ENCODE measurements around the gene KRT81. TPM values are rescaled to one million over a fixed set of nuclear protein-coding genes. Genes with fewer than 3 reads are reported as not detected.
"Not testable (repeated sequence)": the region's sequence is repeated elsewhere in the genome, so short reads cannot be mapped to it uniquely, and the experiment has no call there.

Gene KRT81
- total RNA-seq, 1 donor from 2014 or later, result not detected

DNA sequence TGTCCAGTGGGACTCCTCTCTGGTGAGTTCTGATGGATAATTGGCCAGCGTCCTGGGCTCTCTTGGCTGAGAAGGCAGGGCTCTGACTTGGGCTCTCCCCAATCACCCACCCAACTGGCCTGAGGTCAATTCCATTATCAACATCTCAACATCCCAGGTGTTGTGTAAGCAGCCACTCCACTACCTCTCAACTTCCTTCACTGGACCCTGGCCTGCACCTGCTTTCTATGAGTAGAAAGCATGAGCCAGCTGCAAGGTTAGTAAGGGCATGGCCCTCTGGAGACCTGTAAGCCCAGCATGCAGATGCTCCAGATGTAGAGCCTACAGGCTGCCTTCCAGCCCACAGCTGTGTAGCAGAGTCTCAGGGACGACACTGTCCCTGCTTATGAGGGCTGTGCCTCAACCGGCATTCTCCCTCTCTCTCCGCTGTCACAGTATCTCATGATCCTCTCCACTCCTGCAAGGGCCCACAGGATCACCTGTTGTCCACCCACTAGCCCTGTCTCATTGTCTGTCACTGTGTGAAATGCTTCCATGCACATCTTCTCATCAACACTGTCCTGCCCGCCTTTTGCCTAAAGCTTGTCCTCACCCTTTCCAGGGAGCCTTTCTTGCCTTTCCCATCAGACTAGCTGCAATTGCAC is 5.4 kb upstream of the KRT81 start:
- intact Hi-C loops (cut with micrococcal nuclease), result no loop called here
- H3K27me3 Mint-ChIP-seq, result peaks cover 49% of the 10 kb centered on the region
- no peaks in the 10 kb centered on the region for H3K9me3 Mint-ChIP-seq
- DNase-seq, result no peak
- H3K36me3 Mint-ChIP-seq (ENCODE audit: low read depth), result no peaks in the 10 kb centered on the region
- H3K4me3 Mint-ChIP-seq, result no peak overlapping the region
- no peak overlapping the region for H3K27ac Mint-ChIP-seq
- no peaks in the 10 kb centered on the region for H3K4me1 Mint-ChIP-seq

DNA sequence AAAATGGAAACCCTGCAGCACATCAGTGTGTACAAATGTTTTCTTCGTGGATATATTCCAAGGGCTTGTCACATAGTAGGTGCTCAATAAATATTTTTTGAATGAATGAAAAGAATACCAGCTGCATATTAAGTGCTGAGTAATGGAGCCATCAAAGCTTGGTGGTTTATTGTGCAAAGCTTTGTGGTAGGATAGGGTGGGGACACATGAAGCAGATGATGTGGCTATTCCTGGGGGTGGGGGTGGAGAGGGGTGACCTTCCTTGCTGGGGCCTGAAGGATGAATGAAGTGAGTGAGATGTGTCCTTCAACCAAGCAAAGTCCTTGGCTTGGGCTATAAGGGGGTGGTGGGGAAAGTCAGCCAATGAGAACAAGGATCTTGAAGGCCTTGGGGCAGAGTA is 4.3 kb upstream of the KRT81 start:
- Mint-ChIP-seq H3K27ac (no peak overlapping the region), H3K9me3 (no peaks in the 10 kb centered on the region), H3K36me3 (ENCODE audit: low read depth) (no peaks in the 10 kb centered on the region), H3K27me3 (peaks cover 54% of the 10 kb centered on the region), H3K4me1 (no peaks in the 10 kb centered on the region), H3K4me3 (no peak overlapping the region)
- intact Hi-C loops (cut with micrococcal nuclease), result no loop called here
- no peak for DNase-seq

DNA sequence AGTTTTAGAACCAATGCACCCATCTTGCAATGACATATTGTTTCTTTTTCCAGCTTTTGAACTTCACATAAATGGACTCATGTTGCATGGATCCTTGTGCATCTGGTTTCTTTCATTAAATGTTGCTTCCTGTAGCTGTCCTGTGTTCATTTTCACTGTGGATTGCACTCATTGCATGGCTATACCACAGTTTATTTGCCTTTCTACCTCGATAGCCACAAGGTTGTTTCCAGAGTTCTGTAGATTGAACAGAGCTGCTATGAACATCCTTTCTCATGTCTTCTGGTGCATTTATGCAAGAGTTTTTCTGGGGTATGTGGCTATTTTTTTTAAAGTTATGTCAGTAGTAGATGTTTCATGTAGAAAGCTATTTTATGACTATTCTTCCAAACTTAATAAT is 3.5 kb upstream of the KRT81 start:
- no peaks in the 10 kb centered on the region for H3K4me1 Mint-ChIP-seq
- no peak for DNase-seq
- intact Hi-C loops (cut with micrococcal nuclease), result no loop called here
- no peaks in the 10 kb centered on the region for H3K36me3 Mint-ChIP-seq (ENCODE audit: low read depth)
- peaks cover 53% of the 10 kb centered on the region for H3K27me3 Mint-ChIP-seq
- no peak overlapping the region for H3K4me3 Mint-ChIP-seq
- no peak overlapping the region for H3K27ac Mint-ChIP-seq
- no peaks in the 10 kb centered on the region for H3K9me3 Mint-ChIP-seq

DNA sequence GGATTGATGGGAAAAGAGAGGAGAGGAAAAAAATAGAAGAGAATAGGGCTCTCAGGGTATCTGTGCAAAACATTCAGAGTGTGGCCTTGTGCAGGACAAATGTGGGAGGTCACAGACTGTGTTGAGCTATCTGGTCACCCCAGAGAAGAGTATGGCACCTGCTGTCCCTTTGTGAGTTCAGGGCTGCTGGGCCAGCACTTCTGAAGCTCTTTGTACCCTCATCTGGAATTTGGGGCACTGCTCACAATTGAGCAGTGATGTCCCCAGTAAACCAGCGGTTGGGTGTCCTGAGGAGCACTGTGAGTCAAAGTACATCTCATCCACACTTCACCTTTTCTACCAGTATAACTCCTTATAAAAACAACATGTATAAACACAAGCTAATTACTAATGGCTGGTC is 2.6 kb upstream of the KRT81 start:
- no peak overlapping the region for H3K27ac Mint-ChIP-seq
- H3K4me1 Mint-ChIP-seq, result no peaks in the 10 kb centered on the region
- intact Hi-C loops (cut with micrococcal nuclease), result no loop called here
- DNase-seq, result no peak
- no peaks in the 10 kb centered on the region for H3K9me3 Mint-ChIP-seq
- H3K36me3 Mint-ChIP-seq (ENCODE audit: low read depth), result no peaks in the 10 kb centered on the region
- no peak overlapping the region for H3K4me3 Mint-ChIP-seq
- peaks cover 45% of the 10 kb centered on the region for H3K27me3 Mint-ChIP-seq

DNA sequence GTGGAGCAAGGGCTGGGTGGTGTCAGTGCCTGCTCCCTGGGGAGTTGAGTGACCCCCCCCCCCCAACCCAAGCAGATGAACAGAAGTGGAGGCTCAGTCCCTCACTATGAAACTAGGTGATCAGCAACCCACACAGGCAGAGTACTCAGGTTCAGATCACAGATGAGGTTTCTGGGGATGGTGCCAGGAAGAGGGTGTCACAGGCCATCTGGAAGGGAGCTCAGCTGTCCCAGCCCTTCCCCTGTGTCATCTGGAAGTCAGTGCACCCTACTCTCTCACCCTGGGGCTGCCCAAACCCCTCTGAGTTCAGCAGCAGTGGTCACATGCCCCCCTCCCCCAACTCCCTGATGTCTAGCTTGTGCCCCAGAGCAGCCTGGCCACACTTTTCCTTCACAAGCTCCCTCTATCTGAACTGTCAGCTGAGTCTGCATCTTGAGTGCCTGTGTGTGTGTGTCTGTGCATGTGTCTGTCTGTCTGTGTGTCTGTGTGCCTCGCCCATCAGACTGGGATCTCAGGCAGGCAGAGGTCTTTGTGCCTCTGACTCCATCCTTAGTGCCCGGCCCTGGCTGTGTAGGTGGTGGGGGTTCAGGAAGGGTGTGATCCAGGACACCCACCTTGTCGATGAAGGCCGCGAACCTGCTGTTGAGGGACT is 725 bp downstream of the KRT81 start:
- H3K4me1 Mint-ChIP-seq; H3K9me3 Mint-ChIP-seq; H3K36me3 Mint-ChIP-seq (ENCODE audit: low read depth); DNase-seq; H3K27ac Mint-ChIP-seq; H3K4me3 Mint-ChIP-seq; intact Hi-C loops (cut with micrococcal nuclease): not testable (repeated sequence)
- H3K27me3 Mint-ChIP-seq, result peaks cover 25% of the 10 kb centered on the region

DNA sequence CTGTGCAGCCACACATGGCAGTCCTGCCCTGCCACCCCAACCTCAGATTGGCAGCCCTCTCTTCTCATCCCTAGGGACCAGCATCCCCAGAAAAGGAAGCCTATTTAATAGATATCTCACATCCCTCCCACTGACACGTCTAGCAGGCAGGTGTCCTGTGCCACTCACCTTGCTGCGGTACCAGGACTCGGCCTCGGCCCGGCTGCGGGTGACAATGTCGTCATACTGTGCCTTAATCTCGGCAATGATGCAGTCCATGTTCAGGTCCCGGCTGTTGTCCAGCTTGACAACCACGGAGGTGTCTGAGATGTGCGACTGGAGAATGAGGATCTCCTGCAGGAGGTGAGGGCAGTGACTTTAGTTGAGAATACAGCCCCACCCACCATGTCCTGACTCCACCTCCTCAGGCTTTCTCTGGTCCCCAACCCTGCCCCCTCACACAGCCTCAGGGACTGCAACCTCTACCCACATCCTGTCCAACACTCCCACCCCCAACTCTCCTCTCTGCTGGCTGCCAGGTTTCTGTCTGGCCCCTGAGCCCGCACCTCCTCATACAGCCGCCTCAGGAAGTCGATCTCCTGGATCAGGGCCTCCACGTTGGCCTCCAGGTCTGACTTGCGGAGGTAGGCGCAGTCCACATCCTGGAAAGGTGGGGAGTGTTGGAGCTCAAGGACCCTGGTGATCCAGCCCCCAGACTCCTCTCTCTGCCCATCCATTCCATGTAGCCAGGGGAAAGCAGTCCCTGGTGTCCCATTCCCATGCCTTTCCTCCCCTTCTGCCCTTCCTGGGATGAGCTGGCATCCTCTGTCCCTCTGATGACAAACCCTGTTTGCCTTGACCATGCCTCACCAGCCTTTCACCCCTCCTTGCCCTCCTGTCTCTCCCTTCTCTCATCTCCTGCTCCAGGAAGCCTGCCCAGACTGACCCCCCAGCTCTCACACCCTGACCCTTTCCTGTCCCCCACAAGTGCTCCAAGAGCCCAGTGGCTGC is 3.2 kb downstream of the KRT81 start:
- H3K4me1 Mint-ChIP-seq; H3K4me3 Mint-ChIP-seq; H3K36me3 Mint-ChIP-seq (ENCODE audit: low read depth); DNase-seq; H3K9me3 Mint-ChIP-seq; intact Hi-C loops (cut with micrococcal nuclease); H3K27ac Mint-ChIP-seq: not testable (repeated sequence)
- peaks cover 14% of the 10 kb centered on the region for H3K27me3 Mint-ChIP-seq

DNA sequence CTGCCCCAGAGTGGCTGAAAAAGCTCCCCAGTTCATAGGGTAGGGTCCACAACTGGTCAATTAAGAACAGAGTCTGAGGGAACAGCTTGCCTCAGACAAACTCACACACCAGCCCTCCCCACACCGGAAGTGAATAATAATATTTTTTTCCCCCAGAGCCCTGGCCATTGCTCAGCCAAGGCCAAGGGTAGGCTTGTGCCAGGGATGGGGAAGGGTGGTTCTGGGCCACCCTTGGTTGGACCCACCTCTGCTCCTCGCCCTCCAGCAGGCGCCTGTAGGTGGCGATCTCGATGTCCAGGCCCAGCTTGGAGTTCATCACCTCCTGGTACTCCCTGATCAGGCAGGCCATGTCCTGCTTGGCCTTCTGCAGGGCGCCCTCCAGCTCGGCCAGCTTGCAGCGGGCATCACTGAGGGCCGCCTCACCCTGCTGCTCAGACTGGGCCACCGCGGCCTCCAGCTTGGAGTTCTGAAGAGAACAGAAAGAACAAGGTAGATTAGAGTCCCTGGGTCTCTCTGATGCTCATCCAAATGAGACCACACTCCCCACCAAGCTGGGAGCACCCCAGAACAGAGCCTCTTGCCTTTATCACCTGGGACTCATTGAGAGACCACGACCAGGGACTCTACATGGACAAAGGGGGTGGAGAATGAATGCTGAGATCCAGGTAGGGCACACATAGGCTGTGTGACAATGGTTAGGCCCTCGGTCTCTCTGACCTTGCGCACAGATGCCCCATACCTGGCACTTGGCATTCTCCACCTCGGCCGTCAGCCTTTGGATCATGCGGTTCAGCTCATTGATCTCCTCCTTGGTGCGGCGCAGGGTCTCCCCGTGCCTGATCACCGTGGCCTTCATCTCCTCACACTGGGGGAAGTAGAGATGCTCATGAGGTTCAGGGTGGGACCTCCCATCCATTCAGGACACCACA is 4.2 kb downstream of the KRT81 start:
- H3K36me3 Mint-ChIP-seq (ENCODE audit: low read depth); H3K4me1 Mint-ChIP-seq; H3K27ac Mint-ChIP-seq; intact Hi-C loops (cut with micrococcal nuclease); DNase-seq; H3K4me3 Mint-ChIP-seq; H3K9me3 Mint-ChIP-seq: not testable (repeated sequence)
- H3K27me3 Mint-ChIP-seq, result peaks cover 13% of the 10 kb centered on the region

DNA sequence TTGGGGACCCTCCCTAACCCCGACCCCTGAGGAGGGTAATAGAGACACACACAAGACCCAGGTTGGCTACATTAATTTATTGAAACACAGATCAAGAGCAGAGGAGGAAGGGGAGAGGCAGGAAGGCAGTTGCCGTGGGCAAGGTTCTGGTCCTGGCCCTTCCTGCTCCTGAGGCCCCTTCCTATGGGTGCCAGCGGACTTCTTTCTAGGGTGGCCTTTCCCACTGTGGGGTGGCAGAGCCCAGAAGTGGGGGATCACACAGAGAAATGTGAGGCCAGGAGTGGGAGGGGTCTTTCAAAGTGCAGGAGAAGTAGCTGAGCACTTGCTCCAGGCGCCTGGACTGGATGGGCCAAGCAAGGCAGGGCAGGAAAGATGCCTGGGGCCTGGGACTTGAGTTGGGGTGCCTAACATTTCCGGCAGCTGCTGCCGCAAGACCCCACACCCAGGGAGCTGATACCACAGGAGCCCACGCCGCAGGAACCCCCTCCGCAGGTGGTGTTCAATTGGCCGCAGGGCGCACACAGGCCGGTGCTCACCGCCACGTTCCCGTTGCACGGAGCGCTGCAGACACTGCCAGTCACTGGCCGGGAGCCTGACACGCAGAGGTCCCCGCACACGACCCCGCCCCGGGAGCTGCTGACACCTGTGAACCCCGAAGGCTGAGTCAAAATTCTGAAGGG is 5.3 kb downstream of the KRT81 start:
- H3K36me3 Mint-ChIP-seq (ENCODE audit: low read depth), result no peaks in the 10 kb centered on the region
- H3K4me1 Mint-ChIP-seq, result peaks cover 9% of the 10 kb centered on the region
- H3K27me3 Mint-ChIP-seq, result peaks cover 8% of the 10 kb centered on the region
- no peak overlapping the region for H3K4me3 Mint-ChIP-seq
- DNase-seq, result no peak
- no peaks in the 10 kb centered on the region for H3K9me3 Mint-ChIP-seq
- no peak overlapping the region for H3K27ac Mint-ChIP-seq
- intact Hi-C loops (cut with micrococcal nuclease), result no loop called here

DNA sequence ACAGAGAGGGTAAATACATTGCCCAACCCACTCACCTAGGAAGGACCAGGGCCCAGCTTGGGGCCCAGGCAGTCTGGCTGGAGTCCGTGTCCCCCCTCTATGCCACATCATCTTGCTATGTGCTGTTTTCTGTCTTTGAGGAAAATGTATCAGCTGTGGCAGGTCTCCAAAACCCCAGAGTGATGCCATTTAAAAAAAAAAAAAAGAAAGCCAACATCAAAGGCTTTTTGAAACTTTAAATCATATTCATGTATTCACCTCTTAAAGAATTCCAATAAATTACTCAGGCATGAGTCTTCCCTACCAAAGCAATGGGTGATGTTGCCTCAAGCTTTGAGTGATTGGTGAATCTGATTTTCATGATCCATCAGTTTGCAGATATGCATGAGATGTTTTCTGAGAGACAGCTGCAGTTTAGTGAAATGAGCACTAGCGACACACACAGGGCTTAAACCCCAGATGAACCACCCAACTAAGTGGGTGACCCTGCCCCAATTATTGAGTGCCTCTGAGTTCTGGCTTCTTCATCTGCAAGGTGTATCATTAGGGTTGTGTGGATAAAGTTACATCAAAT is 6.1 kb downstream of the KRT81 start:
- Mint-ChIP-seq H3K27ac (no peak overlapping the region), H3K36me3 (ENCODE audit: low read depth) (no peaks in the 10 kb centered on the region)
- no peak for DNase-seq

DNA sequence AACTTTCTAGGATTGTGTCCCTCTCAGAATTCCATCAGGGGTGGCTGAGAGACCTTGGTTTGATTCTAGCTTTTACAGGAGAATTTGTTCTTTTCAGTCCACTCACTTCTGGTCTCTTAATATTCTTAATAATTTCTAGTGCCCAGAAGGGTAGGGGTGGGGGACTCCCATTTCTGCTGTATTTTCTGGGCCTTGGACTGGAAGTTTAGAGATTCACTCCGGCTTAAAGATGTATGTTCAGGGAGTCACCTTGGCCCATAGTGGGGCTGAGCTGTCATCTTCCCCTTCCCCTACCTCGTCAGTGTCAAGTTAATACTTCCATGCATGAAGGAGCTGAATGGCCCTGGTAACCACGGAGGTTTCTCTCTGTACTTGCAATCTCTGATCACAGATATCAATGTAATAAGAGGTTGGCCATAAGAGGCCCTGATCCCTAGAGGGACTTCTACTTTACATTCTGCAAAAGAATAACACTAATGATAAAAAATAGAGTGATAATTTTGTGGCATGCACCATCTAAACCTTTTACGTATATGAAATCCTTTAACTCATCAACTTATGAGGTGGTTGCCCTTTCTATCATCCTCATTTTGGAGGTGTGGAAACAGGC is 6.7 kb downstream of the KRT81 start:
- Mint-ChIP-seq H3K4me1 (peaks cover 9% of the 10 kb centered on the region), H3K36me3 (ENCODE audit: low read depth) (no peaks in the 10 kb centered on the region), H3K27ac (no peak overlapping the region), H3K27me3 (peaks cover 12% of the 10 kb centered on the region), H3K4me3 (no peak overlapping the region), H3K9me3 (no peaks in the 10 kb centered on the region)
- intact Hi-C loops (cut with micrococcal nuclease), result no loop called here
- no peak for DNase-seq

More for the DNA sequence above, 6.1 kb downstream of the KRT81 start:
- intact Hi-C loops (cut with micrococcal nuclease), result no loop called here
- no peaks in the 10 kb centered on the region for H3K9me3 Mint-ChIP-seq
- H3K27me3 Mint-ChIP-seq, result peaks cover 8% of the 10 kb centered on the region
- peaks cover 9% of the 10 kb centered on the region for H3K4me1 Mint-ChIP-seq
- H3K4me3 Mint-ChIP-seq, result no peak overlapping the region

DNA sequence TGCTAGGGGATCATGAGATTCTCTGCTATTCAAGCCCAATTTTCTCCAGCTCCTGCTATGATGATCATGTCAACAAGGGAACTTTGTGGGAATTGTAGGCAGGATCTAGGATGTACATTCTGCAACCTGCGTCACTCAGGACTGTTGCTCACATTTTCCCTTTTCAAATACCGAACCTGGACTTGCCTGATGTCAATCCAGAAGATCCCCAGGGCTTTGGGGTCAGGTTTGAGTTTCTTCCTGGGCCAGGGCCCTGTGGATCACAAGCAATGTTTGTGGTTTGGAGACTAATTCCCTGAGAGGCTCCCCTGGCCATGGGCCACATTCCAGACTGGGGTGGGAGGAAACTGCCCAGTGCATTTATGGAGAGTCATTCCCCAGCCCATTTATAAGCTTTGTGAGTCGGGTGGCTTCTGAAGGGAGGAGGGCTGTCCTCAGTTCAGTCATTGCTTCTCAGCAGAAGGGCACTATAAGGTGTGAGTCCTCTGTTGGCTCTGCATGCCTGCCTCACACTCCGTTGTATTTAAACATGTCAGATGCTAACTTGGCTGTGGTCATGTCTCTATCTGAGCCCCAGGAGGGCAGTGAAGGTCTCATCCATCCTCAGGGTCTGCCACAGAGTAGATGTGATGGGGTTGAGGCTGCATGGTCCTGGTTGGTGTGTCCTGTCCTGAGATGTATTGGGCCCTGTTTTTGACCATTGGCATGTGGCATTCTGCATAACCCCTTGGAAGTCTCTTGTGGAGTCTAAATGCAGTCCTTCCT is 10.4 kb downstream of the KRT81 start:
- DNase-seq, result no peak
- H3K4me3 Mint-ChIP-seq, result no peak overlapping the region

DNA sequence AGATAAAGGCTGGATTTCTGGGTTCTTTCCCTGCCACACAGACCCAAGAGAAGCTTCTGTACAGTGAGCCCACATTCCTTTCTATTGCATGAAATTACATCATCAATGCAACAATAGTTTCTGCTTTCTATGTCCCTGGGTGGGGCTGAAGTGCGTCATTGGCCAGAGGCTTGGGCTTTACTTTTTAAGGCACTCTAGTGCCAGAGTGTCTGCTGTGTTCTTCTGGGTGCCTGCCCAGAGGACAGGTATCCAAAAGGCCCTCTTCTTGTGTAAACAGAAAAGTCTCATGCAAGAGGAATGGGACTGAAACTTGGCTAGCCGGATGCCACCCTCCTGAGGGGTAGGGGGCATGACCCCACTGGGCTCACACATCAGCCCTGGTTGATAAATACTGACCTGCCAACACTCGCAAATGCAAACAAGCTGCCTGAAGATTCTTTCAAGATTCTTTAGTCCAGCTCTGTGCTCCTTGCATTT is 11.0 kb downstream of the KRT81 start:
- no peaks in the 10 kb centered on the region for H3K9me3 Mint-ChIP-seq
- DNase-seq, result no peak

More for the DNA sequence above, 10.4 kb downstream of the KRT81 start:
- intact Hi-C loops (cut with micrococcal nuclease), result no loop called here
- peaks cover 20% of the 10 kb centered on the region for H3K27me3 Mint-ChIP-seq
- H3K4me1 Mint-ChIP-seq, result peaks cover 10% of the 10 kb centered on the region
- no peak overlapping the region for H3K27ac Mint-ChIP-seq
- no peaks in the 10 kb centered on the region for H3K36me3 Mint-ChIP-seq (ENCODE audit: low read depth)
- H3K9me3 Mint-ChIP-seq, result no peaks in the 10 kb centered on the region

More for the DNA sequence above, 11.0 kb downstream of the KRT81 start:
- intact Hi-C loops (cut with micrococcal nuclease), result no loop called here
- Mint-ChIP-seq H3K36me3 (ENCODE audit: low read depth) (no peaks in the 10 kb centered on the region), H3K4me3 (no peak overlapping the region), H3K27me3 (peaks cover 20% of the 10 kb centered on the region), H3K27ac (no peak overlapping the region), H3K4me1 (peaks cover 10% of the 10 kb centered on the region)

Data from activated CD4-positive, alpha-beta T cell treated with anti-CD3 and anti-CD28 coated beads, Interleukin-2, amount 10 ng/mL, durations not matched to agents 24 days and 14 days (primary cell).